IPS DF 6.9 (cell line): ENCODE data around the gene PARD3.

ENCODE experiments used
- DNase-seq: peaks from one replicate; pipeline ENCODE4 v3.0.0-alpha.2; 2013; ENCODE audit warnings: low read depth, low spot score
- H3K27ac ChIP-seq: one replicate; pipeline ENCODE4 v1.5.1; 2013; ENCODE audit warnings: low read length, control low read depth
- H3K27me3 ChIP-seq: 2 replicates; pipeline ENCODE4 v1.6.1; 2013; ENCODE audit warnings: mild to moderate bottlenecking, low read length; ENCODE audit not compliant: control insufficient read depth, insufficient read depth
- H3K36me3 ChIP-seq: 2 replicates; pipeline ENCODE4 v1.6.1; 2013; ENCODE audit warnings: low read length; ENCODE audit not compliant: control insufficient read depth, insufficient read depth
- H3K4me1 ChIP-seq: 2 replicates; pipeline ENCODE4 v1.6.1; 2013; ENCODE audit warnings: low read length; ENCODE audit not compliant: control insufficient read depth, insufficient read depth
- H3K4me3 ChIP-seq: 2 replicates; pipeline ENCODE4 v1.5.1; 2013; ENCODE audit warnings: mild to moderate bottlenecking, low read length
- H3K9me3 ChIP-seq: 2 replicates; pipeline ENCODE4 v1.6.1; 2013; ENCODE audit warnings: low read length, inconsistent platforms; ENCODE audit not compliant: control insufficient read depth, insufficient read depth
- WGBS: extraction: QIAGEN DNeasy Blood & Tissue Kit; methylation state at CpG from one replicate; pipeline ENCODE4 v1.1.7; 2013; ENCODE audit warnings: mixed read lengths, missing lambda C conversion rate; ENCODE audit not compliant: insufficient read length, insufficient coverage; 5-methylcytosine and 5-hydroxymethylcytosine counted together

The PARD3 gene

DNA sequence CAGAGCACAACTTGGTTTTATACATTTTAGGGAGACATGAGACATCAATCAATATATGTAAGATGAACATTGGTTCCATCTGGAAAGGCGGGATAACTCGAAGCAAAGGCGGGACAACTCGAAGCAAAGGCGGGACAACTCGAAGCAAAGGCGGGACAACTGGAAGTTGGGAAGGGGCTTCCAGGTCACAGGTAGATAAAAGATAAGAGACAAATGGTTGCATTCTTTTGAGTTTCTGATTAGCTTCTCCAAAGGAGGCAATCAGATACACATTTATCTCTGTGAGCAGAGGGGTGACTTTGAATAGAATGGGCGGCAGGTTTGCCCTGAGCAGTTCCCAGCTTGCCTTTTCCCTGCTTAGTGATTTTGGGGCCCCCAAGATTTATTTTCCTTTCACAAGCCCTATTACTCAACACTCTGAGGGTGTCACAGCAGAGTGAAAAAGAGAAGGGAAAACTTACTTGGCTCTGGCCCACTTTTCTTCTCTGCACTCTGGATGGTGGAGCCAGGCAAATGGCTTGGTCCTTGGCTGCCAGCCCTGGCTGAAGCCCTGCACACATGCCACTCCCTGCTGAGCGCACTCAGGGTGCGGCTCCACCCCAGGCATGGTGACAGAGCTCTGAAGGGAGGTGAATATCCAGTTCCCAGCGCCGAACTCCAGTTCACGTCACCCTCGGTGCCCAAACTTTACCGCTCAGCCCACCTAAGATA, 46.7 kb downstream of the PARD3 start:
- no CpG with 5 or more reads among the region's 15 CpGs for WGBS
- DNase-seq = no peak
- H3K4me1 ChIP-seq = peaks cover 5% of the 10 kb centered on the region
- no peak overlapping the region for H3K4me3 ChIP-seq
- H3K27ac ChIP-seq = no peak overlapping the region
- H3K36me3 ChIP-seq = no peaks in the 10 kb centered on the region
- H3K9me3 ChIP-seq = no peaks in the 10 kb centered on the region; the same call in 1 of the 2 replicates
- H3K27me3 ChIP-seq = no peaks in the 10 kb centered on the region

DNA sequence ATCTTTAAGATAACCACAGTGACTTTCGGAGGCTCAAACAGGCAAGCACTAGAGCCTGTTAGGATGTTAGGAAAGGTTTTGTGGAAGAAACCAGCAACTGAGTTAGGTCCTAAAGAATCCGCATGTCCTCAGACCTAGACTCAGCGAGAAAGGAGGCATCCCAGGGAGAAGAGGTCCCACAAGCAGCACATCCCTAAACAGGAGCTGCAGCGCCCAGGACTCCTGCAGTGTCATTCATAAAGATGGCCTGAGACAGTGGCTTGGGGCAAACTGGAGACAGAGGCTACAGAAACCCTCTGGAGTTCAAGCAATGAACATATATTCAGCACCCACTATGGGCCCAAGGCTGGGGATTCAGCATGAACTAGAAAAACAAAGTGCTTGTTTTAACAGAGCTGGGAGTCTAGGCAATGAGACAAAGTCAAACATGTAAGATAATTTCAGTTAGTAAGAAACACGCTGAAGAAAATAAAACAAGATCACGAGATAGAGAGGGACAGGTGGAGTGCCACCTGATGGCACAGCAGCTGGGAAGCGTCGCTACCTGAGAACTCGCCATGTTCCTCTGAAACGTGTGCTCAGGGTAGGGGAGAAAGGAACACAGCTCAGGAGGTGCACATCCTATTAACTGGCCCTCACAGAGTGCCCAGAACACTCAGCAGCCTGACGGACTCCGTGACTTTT, 48.1 kb downstream of the PARD3 start:
- H3K27ac ChIP-seq = no peak overlapping the region
- H3K36me3 ChIP-seq = no peaks in the 10 kb centered on the region
- no CpG with 5 or more reads among the region's 12 CpGs for WGBS
- no peak overlapping the region for H3K4me3 ChIP-seq
- DNase-seq = no peak
- peaks cover 5% of the 10 kb centered on the region for H3K4me1 ChIP-seq
- H3K9me3 ChIP-seq = no peaks in the 10 kb centered on the region; the same call in 1 of the 2 replicates
- no peaks in the 10 kb centered on the region for H3K27me3 ChIP-seq

DNA sequence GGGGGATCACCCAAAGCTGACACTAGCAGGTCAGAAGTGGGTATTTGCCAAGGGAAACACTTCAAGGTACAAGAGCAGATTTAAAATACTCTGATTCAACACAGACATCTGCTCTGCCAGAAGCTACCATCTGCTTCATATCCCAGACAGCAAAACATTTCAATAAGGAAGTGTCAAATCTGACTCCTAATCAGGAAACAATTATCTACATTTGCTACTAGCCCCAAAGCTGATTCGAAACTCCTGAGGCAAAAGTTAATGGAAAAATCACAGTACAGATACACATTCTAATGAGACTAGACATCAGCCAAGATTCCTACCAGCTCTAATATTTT, 48.9 kb downstream of the PARD3 start:
- WGBS = no CpG with 5 or more reads among the region's 1 CpG
- no peak overlapping the region for H3K4me3 ChIP-seq
- H3K4me1 ChIP-seq = peaks cover 5% of the 10 kb centered on the region
- H3K27ac ChIP-seq = no peak overlapping the region
- H3K9me3 ChIP-seq = no peaks in the 10 kb centered on the region; the same call in 1 of the 2 replicates
- H3K27me3 ChIP-seq = no peaks in the 10 kb centered on the region
- DNase-seq = no peak
- no peaks in the 10 kb centered on the region for H3K36me3 ChIP-seq

DNA sequence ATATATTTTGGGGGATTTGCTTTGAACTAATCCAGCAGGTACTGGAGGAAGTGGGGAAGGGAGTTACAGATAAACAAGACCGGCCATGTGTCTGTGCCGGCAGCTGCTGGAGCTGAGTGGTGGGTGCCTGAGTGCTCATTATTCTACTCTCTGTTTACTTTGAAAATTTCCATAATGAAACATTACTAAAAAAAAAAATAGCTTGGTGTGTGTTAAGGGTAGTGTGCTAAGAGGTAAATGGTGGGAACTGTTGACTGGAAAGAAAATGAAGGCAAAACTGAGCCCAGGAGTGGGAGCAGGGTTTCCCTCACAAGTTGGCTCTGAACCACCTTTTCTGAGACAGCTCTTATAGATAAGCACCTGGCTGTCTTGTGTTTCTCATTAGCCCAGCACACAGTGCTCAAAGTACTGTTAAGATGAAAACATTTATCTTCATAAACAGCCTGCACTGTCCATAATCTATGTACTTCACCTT, 50.6 kb downstream of the PARD3 start:
- H3K4me1 ChIP-seq = peaks cover 5% of the 10 kb centered on the region
- no peaks in the 10 kb centered on the region for H3K27me3 ChIP-seq
- no peak overlapping the region for H3K27ac ChIP-seq
- H3K36me3 ChIP-seq = no peaks in the 10 kb centered on the region
- H3K4me3 ChIP-seq = no peak overlapping the region
- WGBS = no CpG with 5 or more reads among the region's 2 CpGs
- H3K9me3 ChIP-seq = no peaks in the 10 kb centered on the region
- no peak for DNase-seq

DNA sequence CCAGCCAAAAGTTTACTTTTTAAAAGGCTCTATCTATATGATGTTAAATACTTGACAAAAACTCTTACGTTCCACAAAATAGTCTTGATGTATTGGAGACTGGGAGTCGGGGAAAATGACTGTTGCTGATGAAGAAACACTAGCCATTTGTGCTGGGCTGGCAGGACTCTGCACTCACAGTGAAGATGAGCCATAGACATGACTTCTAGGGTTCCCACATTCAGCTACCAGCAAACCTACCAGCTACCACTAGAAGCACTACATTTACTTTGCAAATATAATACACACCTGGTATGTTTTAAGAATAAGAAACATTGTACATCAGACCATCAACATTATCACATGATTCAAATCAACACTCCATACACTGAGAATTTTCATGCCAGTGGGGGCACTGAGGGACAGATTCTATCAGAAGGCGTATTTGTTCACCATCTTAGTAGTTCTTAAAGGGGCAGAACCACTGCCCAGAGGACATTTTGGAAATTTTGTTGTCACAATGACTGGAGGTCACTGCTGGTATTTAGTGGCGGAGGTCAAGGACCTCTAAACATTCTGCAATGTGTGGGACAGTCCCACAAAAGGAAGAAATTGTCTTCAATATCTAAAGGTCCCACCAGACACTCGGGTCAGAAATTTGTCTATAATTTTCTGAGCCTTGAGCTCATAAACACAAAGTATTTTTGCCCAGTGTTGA, 52.3 kb downstream of the PARD3 start:
- DNase-seq = no peak
- Histone ChIP-seq H3K9me3 (no peaks in the 10 kb centered on the region), H3K36me3 (no peaks in the 10 kb centered on the region), H3K4me3 (no peak overlapping the region), H3K27me3 (no peaks in the 10 kb centered on the region), H3K4me1 (no peaks in the 10 kb centered on the region), H3K27ac (no peak overlapping the region)
- no CpG with 5 or more reads among the region's 5 CpGs for WGBS

DNA sequence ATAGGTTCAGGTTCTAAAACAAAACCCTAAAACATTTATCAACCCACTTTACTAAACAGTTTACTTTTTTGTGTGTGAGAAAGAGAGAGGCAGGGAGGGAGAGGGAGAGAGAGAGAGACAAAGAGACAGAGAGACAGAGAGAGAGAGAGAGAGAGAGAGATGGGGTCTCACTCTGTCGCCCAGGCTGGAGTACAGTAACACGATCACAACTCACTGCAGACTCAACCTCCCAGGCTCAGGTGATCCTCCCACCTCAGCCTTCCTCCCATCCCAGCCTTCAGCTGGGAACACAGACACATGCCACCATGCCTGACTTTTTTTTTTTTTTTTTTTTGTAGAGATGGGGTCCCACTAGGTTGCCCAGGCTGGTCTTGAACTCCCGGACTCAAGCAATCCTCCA, 52.9 kb downstream of the PARD3 start:
- Histone ChIP-seq H3K4me3 (no peak overlapping the region), H3K27ac (no peak overlapping the region), H3K9me3 (no peaks in the 10 kb centered on the region), H3K36me3 (no peaks in the 10 kb centered on the region), H3K4me1 (no peaks in the 10 kb centered on the region), H3K27me3 (no peaks in the 10 kb centered on the region)
- WGBS = no CpG with 5 or more reads among the region's 3 CpGs
- DNase-seq = no peak

DNA sequence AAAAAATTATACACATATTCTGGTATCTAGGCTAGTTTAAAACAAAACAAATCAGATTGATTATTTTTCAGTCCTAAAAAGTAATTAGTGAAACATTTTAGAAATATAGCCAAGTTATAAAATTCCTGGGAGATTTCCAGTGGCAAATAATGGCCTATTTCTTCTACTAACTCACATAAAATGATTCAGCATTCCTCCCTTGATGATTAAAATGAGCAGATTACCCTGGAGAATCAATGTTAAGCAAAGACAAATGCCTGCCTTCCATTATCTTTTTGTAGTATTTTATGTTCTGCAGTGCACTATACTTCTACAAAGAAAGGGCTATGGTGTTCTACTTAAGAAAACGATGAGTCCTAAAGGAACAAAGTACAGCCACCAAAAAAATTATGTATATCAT, 53.6 kb downstream of the PARD3 start:
- no peak overlapping the region for H3K27ac ChIP-seq
- H3K9me3 ChIP-seq = no peaks in the 10 kb centered on the region
- WGBS = no CpG with 5 or more reads among the region's 1 CpG
- no peaks in the 10 kb centered on the region for H3K27me3 ChIP-seq
- no peak for DNase-seq
- no peak overlapping the region for H3K4me3 ChIP-seq
- no peaks in the 10 kb centered on the region for H3K4me1 ChIP-seq
- no peaks in the 10 kb centered on the region for H3K36me3 ChIP-seq

DNA sequence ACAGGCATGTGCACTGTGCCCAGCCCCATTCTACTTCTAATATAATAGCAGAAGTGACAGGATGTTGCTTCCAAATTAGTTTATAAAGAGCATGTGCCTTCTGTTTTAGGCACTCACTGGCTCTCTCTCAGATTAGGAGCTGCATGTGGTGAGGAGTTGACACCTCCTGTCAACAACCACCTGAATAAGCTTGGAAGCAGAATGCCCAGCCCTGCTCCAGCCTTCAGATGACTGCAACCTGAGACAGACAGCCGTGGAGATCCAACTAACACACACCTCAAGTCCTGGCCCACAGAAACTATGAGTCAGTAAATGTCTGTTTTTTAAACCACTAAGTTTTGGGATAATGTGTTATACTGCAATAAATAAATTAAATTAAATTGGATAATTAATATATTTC, 54.5 kb downstream of the PARD3 start:
- WGBS = no CpG with 5 or more reads among the region's 1 CpG

DNA sequence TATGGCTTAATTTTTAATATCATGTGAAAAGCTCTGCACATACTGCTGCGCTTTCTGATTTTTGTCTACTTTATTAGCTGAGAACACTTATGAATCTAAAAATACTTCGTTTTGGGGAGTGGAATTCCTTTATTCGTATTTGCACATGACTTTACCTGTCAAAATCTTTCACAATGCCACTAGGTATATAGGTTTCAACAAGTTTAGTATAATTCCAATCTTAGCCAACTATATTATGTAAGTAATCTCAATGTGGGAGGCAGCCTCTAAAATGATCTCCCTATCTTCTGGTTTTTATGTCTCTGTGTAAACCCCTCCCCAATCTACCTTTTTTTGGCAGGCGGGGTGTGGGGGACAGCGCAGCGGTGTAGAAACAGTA, 55.3 kb downstream of the PARD3 start:
- no peaks in the 10 kb centered on the region for H3K9me3 ChIP-seq
- no peaks in the 10 kb centered on the region for H3K27me3 ChIP-seq
- H3K27ac ChIP-seq = no peak overlapping the region
- no peak for DNase-seq
- H3K4me3 ChIP-seq = no peak overlapping the region
- no CpG with 5 or more reads among the region's 6 CpGs for WGBS
- H3K4me1 ChIP-seq = no peaks in the 10 kb centered on the region
- H3K36me3 ChIP-seq = no peaks in the 10 kb centered on the region

More for the DNA sequence above, 54.5 kb downstream of the PARD3 start:
- no peaks in the 10 kb centered on the region for H3K36me3 ChIP-seq
- no peaks in the 10 kb centered on the region for H3K27me3 ChIP-seq
- H3K4me3 ChIP-seq = no peak overlapping the region
- DNase-seq = no peak
- no peaks in the 10 kb centered on the region for H3K4me1 ChIP-seq
- H3K9me3 ChIP-seq = no peaks in the 10 kb centered on the region
- H3K27ac ChIP-seq = no peak overlapping the region

DNA sequence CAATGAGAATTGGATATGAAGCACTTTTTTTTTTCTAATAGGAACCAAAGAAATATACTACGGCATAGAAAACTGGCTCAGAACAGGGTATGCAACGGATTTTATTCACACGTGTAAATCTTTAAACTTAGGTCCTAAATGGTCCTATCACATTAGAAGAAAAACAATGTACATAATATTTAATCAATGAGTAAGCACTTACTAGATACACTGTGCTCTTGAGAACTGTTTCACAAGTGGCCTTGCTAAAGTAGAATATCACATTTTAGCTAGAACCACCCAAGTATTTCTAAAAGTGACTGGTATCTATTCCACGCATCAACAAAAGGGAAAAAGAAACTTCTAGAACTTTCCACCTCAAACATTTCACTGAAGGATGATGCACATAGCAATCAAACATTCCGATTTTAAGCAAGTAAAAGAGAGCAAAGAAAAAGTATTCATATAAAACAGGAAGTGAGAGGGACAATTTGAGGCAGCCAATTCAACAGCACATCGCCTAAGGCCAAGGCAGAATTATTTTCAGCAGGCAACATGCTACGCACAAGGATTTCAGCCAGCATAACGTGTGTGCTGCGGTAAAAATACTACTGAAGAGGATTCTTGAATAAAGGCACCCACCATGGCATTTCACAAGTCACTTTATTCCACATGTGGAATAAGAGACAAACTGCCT, 55.8 kb downstream of the PARD3 start:
- H3K27me3 ChIP-seq = no peaks in the 10 kb centered on the region
- no peak for DNase-seq
- H3K4me1 ChIP-seq = no peaks in the 10 kb centered on the region
- H3K27ac ChIP-seq = no peak overlapping the region
- no peaks in the 10 kb centered on the region for H3K36me3 ChIP-seq
- no CpG with 5 or more reads among the region's 9 CpGs for WGBS
- no peak overlapping the region for H3K4me3 ChIP-seq
- H3K9me3 ChIP-seq = no peaks in the 10 kb centered on the region
